SH-SY5Y (cell line): ENCODE data around the gene SLC19A1.

ENCODE experiments used
- GATA2 ChIP-seq: IDR thresholded peaks from 2 replicates; pipeline ENCODE4 v1.6.1; 2011; ENCODE audit warnings: mild to moderate bottlenecking, low read depth, low read length
- GATA3 ChIP-seq: IDR thresholded peaks from 2 replicates; pipeline ENCODE4 v1.6.1; 2011; ENCODE audit warnings: low read depth, mild to moderate bottlenecking, low read length, moderate library complexity

DNA sequence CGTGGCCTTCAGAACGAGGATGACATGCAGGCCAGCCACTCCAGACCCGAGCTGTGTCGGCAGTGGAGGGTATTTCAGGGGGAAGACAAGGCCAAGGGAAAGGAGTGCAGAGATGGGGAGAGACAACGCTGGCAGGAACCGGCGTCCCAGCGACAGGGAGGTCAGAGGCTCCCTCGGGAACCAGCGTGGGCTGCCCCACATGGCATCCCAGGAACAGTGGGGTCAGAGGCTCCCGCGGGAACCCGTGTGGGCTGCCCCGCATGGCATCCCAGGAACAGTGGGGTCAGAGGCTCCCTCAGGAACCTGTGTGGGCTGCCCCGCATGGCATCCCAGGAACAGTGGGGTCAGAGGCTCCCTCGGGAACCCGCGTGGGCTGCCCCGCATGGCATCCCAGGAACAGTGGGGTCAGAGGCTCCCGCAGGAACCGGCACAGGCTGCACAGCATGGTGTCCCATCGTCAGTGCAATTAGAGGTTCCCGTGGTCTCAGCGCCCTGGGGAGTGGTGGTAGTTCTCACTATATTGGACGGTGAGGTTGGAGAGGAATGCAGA lies 43.0 kb downstream of the SLC19A1 start:
- no peak for TF ChIP-seq GATA3
- no peak for TF ChIP-seq GATA2
